Measurements from ENCODE around the gene MYL5. TPM values are rescaled to one million over a fixed set of nuclear protein-coding genes. Genes with fewer than 3 reads are reported as not detected.
"Not testable (repeated sequence)": the region's sequence is repeated elsewhere in the genome, so short reads cannot be mapped to it uniquely, and the experiment has no call there.

MYL5 gene
- polyA plus RNA-seq, 3 donors from 2014 or later: 3.3 to 8.1 (median 5.0) TPM

GRCh38 chr4:685679-686412 lies 11.5 kb downstream of the MYL5 start:
- no peak for DNase-seq
- Mint-ChIP-seq H3K9me3 (no peaks in the 10 kb centered on the region), H3K4me3 (no peak overlapping the region), H3K36me3 (no peaks in the 10 kb centered on the region), H3K4me1 (peaks cover 17 to 19% of the 10 kb centered on the region in 2 donors), H3K27ac (peak overlapping the region in 1 of 6 donors; percentile 26), H3K27me3 (ENCODE audit: low read depth in 3 of 3) (peaks cover 0 to 8% (median 2%) of the 10 kb centered on the region in 3 donors)

- H3K27ac Mint-ChIP-seq: no peak overlapping the region
- peaks cover 0 to 4% (median 2%) of the 10 kb centered on the region in 3 donors for H3K27me3 Mint-ChIP-seq (ENCODE audit: low read depth in 3 of 3)
- H3K4me1 Mint-ChIP-seq: peaks cover 15 to 19% of the 10 kb centered on the region in 2 donors
- no peak for DNase-seq
- H3K9me3 Mint-ChIP-seq: no peaks in the 10 kb centered on the region
- H3K36me3 Mint-ChIP-seq: no peaks in the 10 kb centered on the region
- H3K4me3 Mint-ChIP-seq: no peak overlapping the region
These were observed 12.2 kb downstream of the MYL5 start for GRCh38 chr4:686413-687040.

GRCh38 chr4:687048-687970 lies 13.0 kb downstream of the MYL5 start:
- no peaks in the 10 kb centered on the region for H3K9me3 Mint-ChIP-seq
- H3K4me1 Mint-ChIP-seq: peaks cover 15 to 19% of the 10 kb centered on the region in 2 donors
- no peak for DNase-seq
- peaks cover 0 to 4% (median 2%) of the 10 kb centered on the region in 3 donors for H3K27me3 Mint-ChIP-seq (ENCODE audit: low read depth in 3 of 3)
- no peaks in the 10 kb centered on the region for H3K36me3 Mint-ChIP-seq
- H3K27ac Mint-ChIP-seq: no peak overlapping the region
- peak overlapping the region; percentile 21 to 47 (median 38) for H3K4me3 Mint-ChIP-seq

GRCh38 chr4:687971-688853 lies 13.9 kb downstream of the MYL5 start:
- Mint-ChIP-seq H3K9me3 (no peaks in the 10 kb centered on the region), H3K36me3 (no peaks in the 10 kb centered on the region), H3K4me1 (peaks cover 15 to 19% of the 10 kb centered on the region in 2 donors), H3K27ac (peak overlapping the region in 3 of 6 donors; percentile 30 to 64 (median 34)), H3K27me3 (ENCODE audit: low read depth in 3 of 3) (peaks cover 0 to 4% (median 0%) of the 10 kb centered on the region in 3 donors), H3K4me3 (peak overlapping the region; percentile 32 to 66 (median 48))
- no peak for DNase-seq

GRCh38 chr4:688854-689681 lies 14.7 kb downstream of the MYL5 start, which contains the start of gene SLC49A3:
TSS of gene SLC49A3 (minus strand) at chr4:689151. CDS start at chr4:689127, 24 bp downstream.
- H3K9me3 Mint-ChIP-seq: no peaks in the 10 kb centered on the region

GRCh38 chr4:689723-690122 lies 15.4 kb downstream of the MYL5 start:
- Mint-ChIP-seq H3K27ac (peak overlapping the region in 3 of 6 donors; percentile 32 to 62 (median 55)), H3K4me1 (peaks cover 15 to 17% of the 10 kb centered on the region in 2 donors), H3K27me3 (ENCODE audit: low read depth in 3 of 3) (peaks cover 0 to 4% (median 3%) of the 10 kb centered on the region in 3 donors), H3K4me3 (peak overlapping the region; percentile 27 to 68 (median 35)), H3K36me3 (no peaks in the 10 kb centered on the region), H3K9me3 (no peaks in the 10 kb centered on the region)
- no peak for DNase-seq

More at GRCh38 chr4:688854-689681, 14.7 kb downstream of the MYL5 start, which contains the start of gene SLC49A3:
- peak within 1 kb of the TSS; percentile 35 to 68 (median 48) for H3K4me3 Mint-ChIP-seq
- H3K27ac Mint-ChIP-seq: peak within 1 kb of the TSS in 4 of 6 donors; percentile 30 to 64 (median 44)
- no peaks in the 10 kb centered on the region for H3K36me3 Mint-ChIP-seq
- peaks cover 0 to 4% (median 3%) of the 10 kb centered on the region in 3 donors for H3K27me3 Mint-ChIP-seq (ENCODE audit: low read depth in 3 of 3)
- peak in 2 of 3 donors; percentile 35 to 41 for DNase-seq
- H3K4me1 Mint-ChIP-seq: peaks cover 15 to 17% of the 10 kb centered on the region in 2 donors

GRCh38 chr4:692771-693554 lies 18.6 kb downstream of the MYL5 start:
- Mint-ChIP-seq H3K27me3 (ENCODE audit: low read depth in 3 of 3) (peaks cover 3 to 4% (median 3%) of the 10 kb centered on the region in 3 donors), H3K27ac (no peak overlapping the region), H3K4me1 (peaks cover 9 to 10% of the 10 kb centered on the region in 2 donors), H3K9me3 (no peaks in the 10 kb centered on the region), H3K36me3 (no peaks in the 10 kb centered on the region), H3K4me3 (no peak overlapping the region)
- DNase-seq: no peak

GRCh38 chr4:694341-694940 lies 20.1 kb downstream of the MYL5 start:
- H3K36me3 Mint-ChIP-seq; H3K4me3 Mint-ChIP-seq; H3K27me3 Mint-ChIP-seq (ENCODE audit: low read depth in 3 of 3); DNase-seq; H3K9me3 Mint-ChIP-seq: not testable (repeated sequence)
- Mint-ChIP-seq H3K27ac (peak overlapping the region in 2 of 6 donors; percentile 1 to 26), H3K4me1 (peaks cover 12 to 13% of the 10 kb centered on the region in 2 donors)

GRCh38 chr4:699816-700580 lies 25.7 kb downstream of the MYL5 start:
- no peak overlapping the region for H3K4me3 Mint-ChIP-seq
- no peak for DNase-seq
- peaks cover 0 to 4% (median 3%) of the 10 kb centered on the region in 3 donors for H3K27me3 Mint-ChIP-seq (ENCODE audit: low read depth in 3 of 3)
- peaks cover 8 to 10% of the 10 kb centered on the region in 2 donors for H3K4me1 Mint-ChIP-seq
- peaks cover 0 to 1% (median 0%) of the 10 kb centered on the region in 6 donors for H3K9me3 Mint-ChIP-seq
- peak overlapping the region in 2 of 6 donors; percentile 69 to 83 for H3K27ac Mint-ChIP-seq
- H3K36me3 Mint-ChIP-seq: no peaks in the 10 kb centered on the region

GRCh38 chr4:700587-701264 lies 26.4 kb downstream of the MYL5 start:
- H3K36me3 Mint-ChIP-seq: no peaks in the 10 kb centered on the region
- no peak for DNase-seq
- no peak overlapping the region for H3K27ac Mint-ChIP-seq
- H3K4me3 Mint-ChIP-seq: no peak overlapping the region
- peaks cover 8 to 11% of the 10 kb centered on the region in 2 donors for H3K4me1 Mint-ChIP-seq
- peaks cover 0 to 6% (median 0%) of the 10 kb centered on the region in 3 donors for H3K27me3 Mint-ChIP-seq (ENCODE audit: low read depth in 3 of 3)
- peaks cover 0 to 1% (median 0%) of the 10 kb centered on the region in 6 donors for H3K9me3 Mint-ChIP-seq

Measured in immature natural killer cell (primary cell).